ENCODE measurements around the gene EIF4E3.

EIF4E3 gene

GRCh38 chr3:71734881-71735280 is 9.7 kb upstream of the EIF4E3 start:
- no peak overlapping the region for H3K4me2 ChIP-seq (ENCODE audit: low read depth, low read length, poor library complexity, severe bottlenecking)
- no peak overlapping the region for H2AFZ ChIP-seq (ENCODE audit: low read depth, low read length, severe bottlenecking)
- H3K9me3 ChIP-seq (ENCODE audit: insufficient read depth, low read length), result no peaks in the 10 kb centered on the region
- no peak for TF ChIP-seq EZH2phosphoT487 (conservative IDR thresholded peaks at IDR 0.05; ENCODE audit: low read length)
- no peak for TF ChIP-seq CTCF (IDR thresholded peaks at IDR 0.05; ENCODE audit: insufficient read depth, low read length, poor library complexity, severe bottlenecking)
- no peaks in the 10 kb centered on the region for H3K27me3 ChIP-seq (ENCODE audit: low read length)
- H3K9me2 ChIP-seq (replicated peaks; ENCODE audit: insufficient read depth, low read length), result no peaks in the 10 kb centered on the region
- no peak overlapping the region for H3K9ac ChIP-seq (ENCODE audit: low read length)
- H3K27ac ChIP-seq (ENCODE audit: low read depth, low read length), result no peak overlapping the region
- no peaks in the 10 kb centered on the region for H3F3A ChIP-seq (ENCODE audit: insufficient read depth)
- no peaks in the 10 kb centered on the region for H4K20me1 ChIP-seq (ENCODE audit: low read depth, low read length)
- H3K79me2 ChIP-seq (ENCODE audit: insufficient read depth, low read length), result no peaks in the 10 kb centered on the region
- H3K4me3 ChIP-seq (ENCODE audit: insufficient read depth, low read length, poor library complexity, severe bottlenecking), result no peak overlapping the region
- no peaks in the 10 kb centered on the region for H3K36me3 ChIP-seq (ENCODE audit: low read length)

GRCh38 chr3:71733319-71733718 is 8.1 kb upstream of the EIF4E3 start:
- TF ChIP-seq CTCF (IDR thresholded peaks at IDR 0.05; ENCODE audit: insufficient read depth, low read length, poor library complexity, severe bottlenecking) (no peak), EZH2phosphoT487 (conservative IDR thresholded peaks at IDR 0.05; ENCODE audit: low read length) (no peak)
- H3K9me3 ChIP-seq (ENCODE audit: insufficient read depth, low read length), result no peaks in the 10 kb centered on the region
- no peaks in the 10 kb centered on the region for H4K20me1 ChIP-seq (ENCODE audit: low read depth, low read length)
- no peaks in the 10 kb centered on the region for H3K27me3 ChIP-seq (ENCODE audit: low read length)
- no peak overlapping the region for H2AFZ ChIP-seq (ENCODE audit: low read depth, low read length, severe bottlenecking)
- H3K9ac ChIP-seq (ENCODE audit: low read length), result no peak overlapping the region
- H3F3A ChIP-seq (ENCODE audit: insufficient read depth), result no peaks in the 10 kb centered on the region
- H3K9me2 ChIP-seq (replicated peaks; ENCODE audit: insufficient read depth, low read length), result no peaks in the 10 kb centered on the region
- H3K4me2 ChIP-seq (ENCODE audit: low read depth, low read length, poor library complexity, severe bottlenecking), result no peak overlapping the region
- no peak overlapping the region for H3K27ac ChIP-seq (ENCODE audit: low read depth, low read length)
- H3K79me2 ChIP-seq (ENCODE audit: insufficient read depth, low read length), result no peaks in the 10 kb centered on the region
- H3K4me3 ChIP-seq (ENCODE audit: insufficient read depth, low read length, poor library complexity, severe bottlenecking), result no peak overlapping the region
- H3K36me3 ChIP-seq (ENCODE audit: low read length), result no peaks in the 10 kb centered on the region

- H3K4me3 ChIP-seq (ENCODE audit: insufficient read depth, low read length, poor library complexity, severe bottlenecking), result no peak overlapping the region
- H3K27me3 ChIP-seq (ENCODE audit: low read length), result no peaks in the 10 kb centered on the region
- H3K36me3 ChIP-seq (ENCODE audit: low read length), result no peaks in the 10 kb centered on the region
- no peak overlapping the region for H2AFZ ChIP-seq (ENCODE audit: low read depth, low read length, severe bottlenecking)
- no peak overlapping the region for H3K4me2 ChIP-seq (ENCODE audit: low read depth, low read length, poor library complexity, severe bottlenecking)
- H3K9ac ChIP-seq (ENCODE audit: low read length), result no peak overlapping the region
- H3F3A ChIP-seq (ENCODE audit: insufficient read depth), result no peaks in the 10 kb centered on the region
- H3K9me3 ChIP-seq (ENCODE audit: insufficient read depth, low read length), result no peaks in the 10 kb centered on the region
- no peaks in the 10 kb centered on the region for H4K20me1 ChIP-seq (ENCODE audit: low read depth, low read length)
- no peaks in the 10 kb centered on the region for H3K9me2 ChIP-seq (replicated peaks; ENCODE audit: insufficient read depth, low read length)
- no peak overlapping the region for H3K27ac ChIP-seq (ENCODE audit: low read depth, low read length)
- TF ChIP-seq CTCF (IDR thresholded peaks at IDR 0.05; ENCODE audit: insufficient read depth, low read length, poor library complexity, severe bottlenecking) (no peak), EZH2phosphoT487 (conservative IDR thresholded peaks at IDR 0.05; ENCODE audit: low read length) (no peak)
- H3K79me2 ChIP-seq (ENCODE audit: insufficient read depth, low read length), result no peaks in the 10 kb centered on the region
Measured at GRCh38 chr3:71732637-71733036, 7.4 kb upstream of the EIF4E3 start.
